H1 (cell line): ENCODE data around the gene RELN. TPM values are rescaled to one million over a fixed set of nuclear protein-coding genes. Genes with fewer than 3 reads are reported as not detected.

Experiments
- CTCF ChIA-PET: fragments of 300-600 bp; sonication (Branson Sonifier 250); formaldehyde crosslinking; loops from one replicate; lab custom pipeline; 2021; ENCODE audit not compliant: partially characterized antibody; lab: Charles Lee
- POLR2A ChIA-PET: fragments of 300-600 bp; sonication (Branson Sonifier 250); formaldehyde crosslinking; loops from one replicate; lab custom pipeline; 2021; ENCODE audit warnings: inconsistent platforms; ENCODE audit not compliant: partially characterized antibody; lab: Charles Lee
- DNase-seq, 2 experiments: peaks; one replicate each; pipeline versions ENCODE4 v3.0.0 to v3.0.0-alpha.2; 2010 to 2022; ENCODE audit warnings: low spot score in 2 of 2, low read depth in 1 of 2, mixed read lengths in 1 of 2
- FAIRE-seq: peaks from 2 replicates; lab custom pipeline; 2011; peaks lifted over from hg19 to GRCh38; lab: Jason Lieb, UNC
- H2AFZ ChIP-seq: 2 replicates; pipeline ENCODE4 v1.8.1; 2012; ENCODE audit warnings: low read length, inconsistent platforms
- H2AK5ac ChIP-seq: 2 replicates; pipeline ENCODE4 v1.6.1; 2013; ENCODE audit warnings: low read depth, low read length
- H2BK120ac ChIP-seq: replicated peaks from 2 replicates; pipeline ENCODE3; 2013; ENCODE audit warnings: low read depth, low read length, inconsistent platforms
- H2BK12ac ChIP-seq: 2 replicates; pipeline ENCODE4 v1.6.1; 2013; ENCODE audit warnings: low read depth, low read length
- H2BK15ac ChIP-seq: 2 replicates; pipeline ENCODE4 v1.6.1; 2013; ENCODE audit warnings: low read length
- H2BK20ac ChIP-seq: 2 replicates; pipeline ENCODE4 v1.6.1; 2013; ENCODE audit warnings: low read length
- H2BK5ac ChIP-seq: 2 replicates; pipeline ENCODE4 v1.6.1; 2013; ENCODE audit warnings: low read depth, low read length
- H3K14ac ChIP-seq: 2 replicates; pipeline ENCODE4 v1.6.1; 2013; ENCODE audit warnings: inconsistent platforms; ENCODE audit not compliant: insufficient read length
- H3K18ac ChIP-seq: 2 replicates; pipeline ENCODE4 v1.6.1; 2013; ENCODE audit warnings: low read length; ENCODE audit errors: extremely low read depth
- H3K23ac ChIP-seq: 2 replicates; pipeline ENCODE4 v1.6.1; 2013; ENCODE audit warnings: inconsistent platforms; ENCODE audit not compliant: insufficient read length
- H3K23me2 ChIP-seq: 2 replicates; pipeline ENCODE4 v1.6.1; 2013; ENCODE audit warnings: low read depth, low read length
- H3K27ac ChIP-seq: 2 replicates; pipeline ENCODE4 v1.6.1; 2011; ENCODE audit warnings: low read depth, low read length, inconsistent platforms
- H3K27me3 ChIP-seq, 4 experiments: replicated peaks in 1 of 4; 1 replicate in 1 of 4; 2 replicates in 3 of 4; pipeline versions ENCODE4 v1.6.1 to v1.8.1; 2011 to 2013; ENCODE audit warnings: low read length in 3 of 4, mild to moderate bottlenecking in 3 of 4, inconsistent platforms in 2 of 4, mixed read lengths in 2 of 4, moderate library complexity in 1 of 4; ENCODE audit not compliant: control insufficient read depth in 3 of 4, insufficient read depth in 3 of 4; ENCODE audit errors: extremely low read depth in 1 of 4
- H3K36me3 ChIP-seq, 4 experiments: 2 replicates each; pipeline versions ENCODE4 v1.6.1 to v1.8.1; 2011 to 2013; ENCODE audit warnings: mild to moderate bottlenecking in 4 of 4, low read length in 3 of 4, moderate library complexity in 2 of 4, control low read depth in 1 of 4, inconsistent platforms in 1 of 4; ENCODE audit not compliant: insufficient read depth in 4 of 4, control insufficient read depth in 2 of 4
- H3K4ac ChIP-seq: replicated peaks from 2 replicates; pipeline ENCODE3; 2013; ENCODE audit warnings: low read length, low read depth, mixed read lengths, inconsistent platforms; ENCODE audit not compliant: insufficient read length
- H3K4me1 ChIP-seq, 4 experiments: replicated peaks in 1 of 4; 1 replicate in 1 of 4; 2 replicates in 3 of 4; pipeline versions ENCODE4 v1.6.1 to v1.8.1; 2011 to 2013; ENCODE audit warnings: low read length in 3 of 4, inconsistent platforms in 2 of 4, mixed read lengths in 1 of 4; ENCODE audit not compliant: insufficient read depth in 4 of 4, control insufficient read depth in 3 of 4
- H3K4me2 ChIP-seq, 2 experiments: 2 replicates each; pipeline versions ENCODE4 v1.6.1 to v1.8.1; 2011 to 2013; ENCODE audit warnings: low read depth in 2 of 2, low read length in 2 of 2, control low read depth in 1 of 2, inconsistent platforms in 1 of 2, mild to moderate bottlenecking in 1 of 2; ENCODE audit not compliant: insufficient read depth in 1 of 2
- H3K4me3 ChIP-seq, 4 experiments: fragments of 200-600, 300-600 bp in 1 of 4; sonication (generic), shearing (Covaris generic), sonication (Bioruptor Twin) in 1 of 4; 2 replicates each; pipeline versions ENCODE4 v1.5.1 to v1.8.1; 2011 to 2016; ENCODE audit warnings: low read length in 4 of 4, low read depth in 3 of 4, control low read depth in 2 of 4, inconsistent platforms in 2 of 4, mild to moderate bottlenecking in 2 of 4, mixed read lengths in 1 of 4, moderate library complexity in 1 of 4; ENCODE audit not compliant: insufficient read depth in 2 of 4; ENCODE audit errors: extremely low read depth in 1 of 4
- H3K56ac ChIP-seq: replicated peaks from 2 replicates; pipeline ENCODE3; 2013; ENCODE audit warnings: low read depth, mild to moderate bottlenecking, mixed read lengths, low read length, inconsistent platforms; ENCODE audit not compliant: insufficient read length
- H3K79me1 ChIP-seq: 2 replicates; pipeline ENCODE4 v1.6.1; 2013; ENCODE audit warnings: low read depth, low read length, control low read depth
- H3K79me2 ChIP-seq, 2 experiments: 2 replicates each; pipeline versions ENCODE4 v1.6.1 to v1.8.1; 2012 to 2013; ENCODE audit warnings: low read length in 2 of 2, mild to moderate bottlenecking in 2 of 2, inconsistent platforms in 1 of 2; ENCODE audit not compliant: insufficient read depth in 2 of 2, control insufficient read depth in 1 of 2
- H3K9ac ChIP-seq, 4 experiments: replicated peaks in 1 of 4; 1 replicate in 1 of 4; 2 replicates in 3 of 4; pipeline versions ENCODE4 v1.6.1 to v1.8.1; 2011 to 2013; ENCODE audit warnings: low read depth in 3 of 4, low read length in 3 of 4, control low read depth in 2 of 4, mild to moderate bottlenecking in 2 of 4, moderate library complexity in 2 of 4, inconsistent platforms in 1 of 4; ENCODE audit errors: extremely low read depth in 1 of 4
- H3K9me3 ChIP-seq, 2 experiments: 2 replicates each; pipeline versions ENCODE4 v1.6.1 to v1.8.1; 2012 to 2013; ENCODE audit warnings: mild to moderate bottlenecking in 2 of 2, moderate library complexity in 2 of 2, control low read depth in 1 of 2, inconsistent platforms in 1 of 2, low read depth in 1 of 2, low read length in 1 of 2, mixed read lengths in 1 of 2; ENCODE audit not compliant: insufficient read depth in 2 of 2
- H4K20me1 ChIP-seq, 2 experiments: replicated peaks in 1 of 2; 2 replicates each; pipeline versions ENCODE3 to v1.8.1; 2011 to 2013; ENCODE audit warnings: inconsistent platforms in 2 of 2, low read length in 2 of 2, mild to moderate bottlenecking in 1 of 2; ENCODE audit not compliant: insufficient read depth in 2 of 2, control insufficient read depth in 1 of 2
- H4K5ac ChIP-seq: 2 replicates; pipeline ENCODE4 v1.6.1; 2013; ENCODE audit warnings: low read length, low read depth, mixed read lengths, inconsistent platforms; ENCODE audit not compliant: insufficient read length
- H4K8ac ChIP-seq: 2 replicates; pipeline ENCODE4 v1.8.0; 2013; ENCODE audit warnings: mild to moderate bottlenecking, moderate library complexity, low read length, inconsistent platforms; ENCODE audit not compliant: insufficient read depth; ENCODE audit errors: extremely low read depth
- H4K91ac ChIP-seq: replicated peaks from 2 replicates; pipeline ENCODE3; 2013; ENCODE audit warnings: low read length, mixed read lengths, inconsistent platforms; ENCODE audit not compliant: insufficient read length
- JUN ChIP-seq: IDR thresholded peaks from 2 replicates; pipeline ENCODE4 v1.6.1; 2011; ENCODE audit warnings: low read depth, mild to moderate bottlenecking, improper control_type of control experiment, low read length
- KDM4A ChIP-seq: IDR thresholded peaks from one replicate; pipeline ENCODE4 v1.7.1; 2012; ENCODE audit warnings: low read depth, mild to moderate bottlenecking, moderate library complexity, low read length, inconsistent platforms; ENCODE audit not compliant: severe bottlenecking
- NRF1 ChIP-seq: IDR thresholded peaks from 2 replicates; pipeline ENCODE4 v1.6.1; 2011; ENCODE audit warnings: mild to moderate bottlenecking, low read depth, low read length, improper control_type of control experiment
- POLR2AphosphoS5 ChIP-seq: IDR thresholded peaks from 2 replicates; pipeline ENCODE4 v1.6.1; 2011; ENCODE audit warnings: low read depth, low read length
- RBBP5 ChIP-seq: IDR thresholded peaks from 2 replicates; pipeline ENCODE4 v1.7.1; 2012; ENCODE audit warnings: low read depth, mild to moderate bottlenecking, inconsistent platforms, low read length, moderate library complexity, borderline replicate concordance
- SP2 ChIP-seq: IDR thresholded peaks from 2 replicates; pipeline ENCODE4 v1.6.1; 2012; ENCODE audit warnings: mild to moderate bottlenecking, low read length, inconsistent platforms
- TAF7 ChIP-seq: optimal IDR thresholded peaks from 2 replicates; pipeline ENCODE3; 2011; ENCODE audit warnings: low read depth, mild to moderate bottlenecking, inconsistent platforms, low read length, moderate library complexity, borderline replicate concordance
- WGBS, 2 experiments: shearing (Covaris generic) in 1 of 2; methylation state at CpG; one replicate each; pipeline versions ENCODE4 v1.1.6 to v1.1.7; 2013 to 2015; ENCODE audit warnings: low lambda C conversion rate in 2 of 2, mixed read lengths in 2 of 2, inconsistent platforms in 1 of 2, low coverage in 1 of 2, missing lambda C conversion rate in 1 of 2; ENCODE audit not compliant: insufficient replicate concordance in 2 of 2, insufficient coverage in 1 of 2, insufficient read length in 1 of 2; ENCODE audit errors: extremely low coverage in 1 of 2, missing lambda C conversion rate in 1 of 2; 5-methylcytosine and 5-hydroxymethylcytosine counted together
- polyA plus RNA-seq, 7 experiments: library from polyadenylated mRNA; depleted of rRNA in 3 of 7; stranded (reverse) in 5 of 7; unstranded in 2 of 7; fragments of >200 nt in 5 of 7; fragments of 200-250 nt in 2 of 7; gene quantifications; 1 replicate in 5 of 7; 2 replicates in 1 of 7; 4 replicates in 1 of 7; pipeline versions ENCODE4 v1.2.1 to v1.2.3, GENCODE V29; 2011 to 2013; ENCODE audit warnings: missing spikeins in 2 of 7, mixed read lengths in 2 of 7
- total RNA-seq: library from RNA; stranded (reverse); fragmentation: NEBNext Ultra II Directional; extraction: Animal tissue kit (Norgen Biotek cat#: 25700); gene quantifications from 2 replicates; pipeline ENCODE4 v1.2.1, GENCODE V29; 2021
- TF ChIP-seq, protein P1 (sequence below): IDR thresholded peaks from 2 replicates; pipeline ENCODE4 v1.6.1; 2012; ENCODE audit warnings: inconsistent platforms

RELN gene
- total and polyA plus RNA-seq, 2 of the 8 experiments (the other 6 are each of a cell fraction or from before 2014, with no cell fraction given): 0.03 to 0.07 TPM

- 97% methylated on average over 7 of the region's 7 CpGs; no CpG with 5 or more reads in 1 of the 2 experiments for WGBS, 2 experiments
- Histone ChIP-seq H4K5ac (no peak overlapping the region), H3K4me1 (no peaks in the 10 kb centered on the region), H2BK120ac (no peak overlapping the region), H2BK20ac (no peak overlapping the region), H3K79me2 (no peaks in the 10 kb centered on the region), H4K20me1 (no peaks in the 10 kb centered on the region), H4K91ac (no peak overlapping the region), H3K56ac (no peak overlapping the region), H3K27ac (no peak overlapping the region), H3K9me3 (no peaks in the 10 kb centered on the region), H3K4ac (no peak overlapping the region), H3K9ac (no peak overlapping the region), H3K4me3 (no peak overlapping the region), H4K8ac (no peak overlapping the region), H3K36me3 (no peaks in the 10 kb centered on the region), H3K14ac (no peak overlapping the region), H3K79me1 (no peaks in the 10 kb centered on the region), H2AK5ac (no peak overlapping the region), H2BK12ac (no peak overlapping the region), H2BK5ac (no peak overlapping the region), H3K23me2 (no peaks in the 10 kb centered on the region), H3K23ac (no peak overlapping the region), H3K18ac (no peak overlapping the region), H2BK15ac (no peak overlapping the region), H2AFZ (no peak overlapping the region), H3K27me3 (no peaks in the 10 kb centered on the region), H3K4me2 (no peak overlapping the region)
- ChIA-PET CTCF (no interaction called here), POLR2A (no interaction called here)
- FAIRE-seq (no peak), DNase-seq (no peak)
- no peak for TF ChIP-seq JUN
- TF ChIP-seq, protein P1, sequence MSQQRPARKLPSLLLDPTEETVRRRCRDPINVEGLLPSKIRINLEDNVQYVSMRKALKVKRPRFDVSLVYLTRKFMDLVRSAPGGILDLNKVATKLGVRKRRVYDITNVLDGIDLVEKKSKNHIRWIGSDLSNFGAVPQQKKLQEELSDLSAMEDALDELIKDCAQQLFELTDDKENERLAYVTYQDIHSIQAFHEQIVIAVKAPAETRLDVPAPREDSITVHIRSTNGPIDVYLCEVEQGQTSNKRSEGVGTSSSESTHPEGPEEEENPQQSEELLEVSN: no peak
- no peak for TF ChIP-seq RBBP5
- TF ChIP-seq NRF1: no peak
- no peak for TF ChIP-seq POLR2AphosphoS5
- no peak for TF ChIP-seq KDM4A
- no peak for TF ChIP-seq TAF7
- TF ChIP-seq SP2: no peak
These were observed 193.0 kb downstream of the RELN start for GRCh38 chr7:103796327-103796962.
